HepG2 (cell line): ENCODE data around the gene DYRK1B.

Experiments
- ESRRA ChIP-seq: sonication (generic); formaldehyde crosslinking; IDR thresholded peaks from 2 replicates; pipeline ENCODE4 v1.5.1; 2020; ENCODE audit warnings: mild to moderate bottlenecking, low read depth, missing genetic modification reagents
- POLR2A ChIP-seq, 2 experiments: IDR thresholded peaks; 2 replicates each; pipeline ENCODE4 v1.6.1; 2011; ENCODE audit warnings: low read depth in 2 of 2, low read length in 2 of 2, mild to moderate bottlenecking in 1 of 2, moderate library complexity in 1 of 2; ENCODE audit not compliant: insufficient read depth in 1 of 2
- SRF ChIP-seq: IDR thresholded peaks from 2 replicates; pipeline ENCODE4 v1.6.1; 2011; ENCODE audit warnings: mild to moderate bottlenecking, low read depth, low read length, moderate library complexity
- ZNF274 ChIP-seq: sonication (generic); formaldehyde crosslinking; IDR thresholded peaks from 2 replicates; pipeline ENCODE4 v1.5.1; 2020; ENCODE audit warnings: mild to moderate bottlenecking, missing genetic modification reagents
- ZNF605 ChIP-seq: sonication (generic); formaldehyde crosslinking; IDR thresholded peaks from 2 replicates; pipeline ENCODE4 v1.8.0; 2022; ENCODE audit warnings: mild to moderate bottlenecking, missing genetic modification reagents
- TF ChIP-seq, protein P1 (sequence below): IDR thresholded peaks from 2 replicates; pipeline ENCODE4 v1.6.1; 2012; ENCODE audit warnings: inconsistent platforms
- TF ChIP-seq, protein P2 (sequence below): sonication (generic); formaldehyde crosslinking; IDR thresholded peaks from 2 replicates; pipeline ENCODE4 v1.5.0; 2020; ENCODE audit warnings: mild to moderate bottlenecking, missing genetic modification reagents, moderate library complexity
- TF ChIP-seq, protein P3 (sequence below): sonication (generic); formaldehyde crosslinking; IDR thresholded peaks from 2 replicates; pipeline ENCODE4 v1.4.0; 2020; ENCODE audit warnings: mild to moderate bottlenecking, missing genetic modification reagents

DNA sequence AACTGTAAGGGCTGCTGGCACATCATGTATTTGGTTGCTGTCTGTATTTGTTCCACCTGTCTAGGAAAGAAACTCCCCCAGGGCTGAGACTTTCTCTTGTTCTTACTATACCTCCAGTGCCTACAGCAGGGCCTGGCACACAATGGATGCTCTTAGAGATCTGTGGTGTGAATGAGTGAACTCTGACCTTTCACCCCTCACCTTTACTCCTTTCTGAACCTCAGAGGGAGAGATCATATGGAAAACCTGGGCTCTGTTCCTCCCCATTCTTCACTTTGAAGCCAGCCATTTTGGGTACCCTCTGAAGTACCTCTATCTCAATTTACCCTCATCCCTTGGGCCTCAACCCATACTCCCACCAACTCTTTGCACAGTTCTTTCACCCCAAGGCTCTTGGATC, 3.1 kb downstream of the DYRK1B start:
- TF ChIP-seq ZNF605 (CRISPR knock-in tag), result no peak
- TF ChIP-seq POLR2A (IDR thresholded peaks at IDR 0.05; ENCODE audit: insufficient read depth in 1 of 2, low read depth in 2 of 2, low read length in 2 of 2), result 0 out of 4 replicates have a peak, but pooled peaks of 1 of the 2 experiments have one; percentile 20
- TF ChIP-seq, protein P1, sequence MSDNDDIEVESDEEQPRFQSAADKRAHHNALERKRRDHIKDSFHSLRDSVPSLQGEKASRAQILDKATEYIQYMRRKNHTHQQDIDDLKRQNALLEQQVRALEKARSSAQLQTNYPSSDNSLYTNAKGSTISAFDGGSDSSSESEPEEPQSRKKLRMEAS, result no peak
- TF ChIP-seq, protein P2, sequence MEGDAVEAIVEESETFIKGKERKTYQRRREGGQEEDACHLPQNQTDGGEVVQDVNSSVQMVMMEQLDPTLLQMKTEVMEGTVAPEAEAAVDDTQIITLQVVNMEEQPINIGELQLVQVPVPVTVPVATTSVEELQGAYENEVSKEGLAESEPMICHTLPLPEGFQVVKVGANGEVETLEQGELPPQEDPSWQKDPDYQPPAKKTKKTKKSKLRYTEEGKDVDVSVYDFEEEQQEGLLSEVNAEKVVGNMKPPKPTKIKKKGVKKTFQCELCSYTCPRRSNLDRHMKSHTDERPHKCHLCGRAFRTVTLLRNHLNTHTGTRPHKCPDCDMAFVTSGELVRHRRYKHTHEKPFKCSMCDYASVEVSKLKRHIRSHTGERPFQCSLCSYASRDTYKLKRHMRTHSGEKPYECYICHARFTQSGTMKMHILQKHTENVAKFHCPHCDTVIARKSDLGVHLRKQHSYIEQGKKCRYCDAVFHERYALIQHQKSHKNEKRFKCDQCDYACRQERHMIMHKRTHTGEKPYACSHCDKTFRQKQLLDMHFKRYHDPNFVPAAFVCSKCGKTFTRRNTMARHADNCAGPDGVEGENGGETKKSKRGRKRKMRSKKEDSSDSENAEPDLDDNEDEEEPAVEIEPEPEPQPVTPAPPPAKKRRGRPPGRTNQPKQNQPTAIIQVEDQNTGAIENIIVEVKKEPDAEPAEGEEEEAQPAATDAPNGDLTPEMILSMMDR (CRISPR knock-in tag), result no peak
- TF ChIP-seq SRF, result no peak
- no peak for TF ChIP-seq ESRRA
- TF ChIP-seq, protein P3, sequence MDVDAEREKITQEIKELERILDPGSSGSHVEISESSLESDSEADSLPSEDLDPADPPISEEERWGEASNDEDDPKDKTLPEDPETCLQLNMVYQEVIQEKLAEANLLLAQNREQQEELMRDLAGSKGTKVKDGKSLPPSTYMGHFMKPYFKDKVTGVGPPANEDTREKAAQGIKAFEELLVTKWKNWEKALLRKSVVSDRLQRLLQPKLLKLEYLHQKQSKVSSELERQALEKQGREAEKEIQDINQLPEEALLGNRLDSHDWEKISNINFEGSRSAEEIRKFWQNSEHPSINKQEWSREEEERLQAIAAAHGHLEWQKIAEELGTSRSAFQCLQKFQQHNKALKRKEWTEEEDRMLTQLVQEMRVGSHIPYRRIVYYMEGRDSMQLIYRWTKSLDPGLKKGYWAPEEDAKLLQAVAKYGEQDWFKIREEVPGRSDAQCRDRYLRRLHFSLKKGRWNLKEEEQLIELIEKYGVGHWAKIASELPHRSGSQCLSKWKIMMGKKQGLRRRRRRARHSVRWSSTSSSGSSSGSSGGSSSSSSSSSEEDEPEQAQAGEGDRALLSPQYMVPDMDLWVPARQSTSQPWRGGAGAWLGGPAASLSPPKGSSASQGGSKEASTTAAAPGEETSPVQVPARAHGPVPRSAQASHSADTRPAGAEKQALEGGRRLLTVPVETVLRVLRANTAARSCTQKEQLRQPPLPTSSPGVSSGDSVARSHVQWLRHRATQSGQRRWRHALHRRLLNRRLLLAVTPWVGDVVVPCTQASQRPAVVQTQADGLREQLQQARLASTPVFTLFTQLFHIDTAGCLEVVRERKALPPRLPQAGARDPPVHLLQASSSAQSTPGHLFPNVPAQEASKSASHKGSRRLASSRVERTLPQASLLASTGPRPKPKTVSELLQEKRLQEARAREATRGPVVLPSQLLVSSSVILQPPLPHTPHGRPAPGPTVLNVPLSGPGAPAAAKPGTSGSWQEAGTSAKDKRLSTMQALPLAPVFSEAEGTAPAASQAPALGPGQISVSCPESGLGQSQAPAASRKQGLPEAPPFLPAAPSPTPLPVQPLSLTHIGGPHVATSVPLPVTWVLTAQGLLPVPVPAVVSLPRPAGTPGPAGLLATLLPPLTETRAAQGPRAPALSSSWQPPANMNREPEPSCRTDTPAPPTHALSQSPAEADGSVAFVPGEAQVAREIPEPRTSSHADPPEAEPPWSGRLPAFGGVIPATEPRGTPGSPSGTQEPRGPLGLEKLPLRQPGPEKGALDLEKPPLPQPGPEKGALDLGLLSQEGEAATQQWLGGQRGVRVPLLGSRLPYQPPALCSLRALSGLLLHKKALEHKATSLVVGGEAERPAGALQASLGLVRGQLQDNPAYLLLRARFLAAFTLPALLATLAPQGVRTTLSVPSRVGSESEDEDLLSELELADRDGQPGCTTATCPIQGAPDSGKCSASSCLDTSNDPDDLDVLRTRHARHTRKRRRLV (CRISPR knock-in tag), result no peak
- TF ChIP-seq ZNF274 (CRISPR knock-in tag), result no peak
